DMS53 (cell line): ENCODE measurements around the gene CDK13.
A peak's percentile ranks its signal among the peaks of the same experiment; 100 is the strongest.

Source experiments
- DNase-seq: peaks from one replicate; lab custom pipeline; 2025; lab: John Stamatoyannopoulos, UW

The CDK13 gene

GRCh38 chr7:39948956-39949928, 814 bp upstream of the CDK13 start:
- DNase-seq = peak; percentile 100

DNA sequence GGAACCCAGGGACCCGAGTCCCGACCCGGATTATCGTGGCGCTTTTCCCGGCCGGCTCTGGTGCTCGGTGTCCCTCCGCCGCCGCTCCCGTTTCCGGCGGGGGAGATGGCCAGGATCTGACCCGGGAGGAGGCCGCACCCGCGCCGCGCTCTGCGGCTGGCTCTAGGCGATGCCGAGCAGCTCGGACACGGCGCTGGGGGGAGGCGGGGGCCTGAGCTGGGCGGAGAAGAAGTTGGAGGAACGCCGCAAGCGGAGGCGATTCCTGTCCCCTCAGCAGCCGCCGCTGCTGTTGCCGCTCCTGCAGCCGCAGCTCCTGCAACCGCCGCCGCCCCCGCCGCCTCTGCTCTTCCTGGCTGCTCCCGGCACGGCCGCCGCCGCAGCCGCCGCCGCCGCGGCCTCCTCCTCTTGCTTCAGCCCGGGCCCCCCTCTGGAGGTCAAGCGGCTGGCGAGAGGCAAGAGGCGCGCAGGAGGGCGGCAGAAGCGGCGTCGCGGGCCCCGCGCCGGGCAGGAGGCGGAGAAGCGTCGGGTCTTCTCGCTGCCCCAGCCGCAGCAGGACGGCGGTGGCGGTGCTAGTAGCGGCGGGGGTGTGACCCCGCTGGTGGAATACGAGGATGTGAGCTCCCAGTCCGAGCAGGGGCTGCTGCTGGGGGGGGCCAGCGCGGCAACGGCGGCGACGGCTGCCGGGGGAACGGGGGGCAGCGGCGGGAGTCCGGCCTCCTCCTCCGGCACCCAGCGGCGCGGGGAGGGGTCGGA, 593 bp downstream of the CDK13 start:
- peak; percentile 80 for DNase-seq

- peak; percentile 79 for DNase-seq
Measured at GRCh38 chr7:39951226-39952194, 1.5 kb downstream of the CDK13 start.

DNA sequence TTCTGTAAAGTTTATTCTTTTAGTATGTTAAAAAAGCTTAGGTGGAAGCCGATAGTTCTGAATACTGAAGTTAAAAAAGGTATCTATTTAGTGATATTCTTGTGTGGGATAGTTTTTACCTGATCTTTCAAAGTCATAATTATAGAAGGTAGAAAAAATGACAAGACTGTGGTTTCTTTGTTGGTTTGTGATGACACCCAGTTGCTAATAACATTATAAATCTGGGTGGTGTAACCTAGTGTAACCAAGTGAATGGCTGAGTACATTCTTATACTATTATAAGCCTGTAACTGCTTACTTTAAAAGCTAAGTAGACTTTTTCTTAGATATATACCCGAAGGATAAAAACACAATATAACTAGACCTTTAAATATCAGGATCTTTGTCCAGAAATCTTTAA, 2.3 kb downstream of the CDK13 start:
- DNase-seq = peak; percentile 23

- no peak for DNase-seq
Measured at GRCh38 chr7:39952803-39953202, 2.7 kb downstream of the CDK13 start.

DNA sequence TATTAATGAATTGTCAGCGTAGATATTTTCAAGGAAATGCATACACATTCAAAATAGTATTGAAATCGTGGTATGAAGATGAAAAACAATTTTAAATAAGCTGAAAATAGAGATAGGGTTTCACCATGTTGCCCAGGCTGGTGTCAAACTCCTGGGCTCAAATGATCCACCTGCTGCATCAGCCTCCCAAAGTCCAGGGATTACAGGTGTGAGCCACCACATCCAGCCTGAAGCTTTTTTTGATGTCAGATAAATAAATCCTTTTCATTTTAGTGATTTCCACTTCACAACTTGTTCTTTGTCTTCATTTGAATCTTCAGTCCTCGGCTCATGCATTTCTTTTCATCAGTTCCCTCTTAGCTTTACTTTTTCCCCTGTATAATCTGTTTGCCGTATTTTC, 4.6 kb downstream of the CDK13 start:
- no peak for DNase-seq

DNA sequence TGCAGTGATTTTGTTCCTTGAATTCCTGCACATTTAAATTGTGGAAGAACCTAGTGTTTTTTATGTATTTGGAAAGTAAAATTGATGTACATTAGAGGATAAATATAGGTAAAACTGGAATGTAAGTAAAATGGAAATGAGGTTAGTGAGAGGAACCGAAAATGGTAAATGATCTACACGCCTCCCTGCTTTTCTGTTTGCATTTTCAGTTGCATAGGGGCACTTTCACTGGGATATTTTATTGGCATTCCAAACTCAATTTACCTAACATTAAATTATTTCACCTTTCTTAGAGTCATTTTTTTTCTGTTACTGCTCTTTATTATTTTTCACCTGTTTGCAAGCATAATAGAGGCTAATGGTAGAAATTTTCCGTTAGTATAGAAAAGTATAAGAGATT, 8.0 kb downstream of the CDK13 start:
- DNase-seq = no peak

GRCh38 chr7:39967406-39968161, 17.5 kb downstream of the CDK13 start:
- DNase-seq = no peak

GRCh38 chr7:39969431-39969830, 19.4 kb downstream of the CDK13 start:
- no peak for DNase-seq

GRCh38 chr7:39971924-39972323, 21.9 kb downstream of the CDK13 start:
- DNase-seq = no peak

GRCh38 chr7:39973801-39974200, 23.7 kb downstream of the CDK13 start:
- DNase-seq = no peak

DNA sequence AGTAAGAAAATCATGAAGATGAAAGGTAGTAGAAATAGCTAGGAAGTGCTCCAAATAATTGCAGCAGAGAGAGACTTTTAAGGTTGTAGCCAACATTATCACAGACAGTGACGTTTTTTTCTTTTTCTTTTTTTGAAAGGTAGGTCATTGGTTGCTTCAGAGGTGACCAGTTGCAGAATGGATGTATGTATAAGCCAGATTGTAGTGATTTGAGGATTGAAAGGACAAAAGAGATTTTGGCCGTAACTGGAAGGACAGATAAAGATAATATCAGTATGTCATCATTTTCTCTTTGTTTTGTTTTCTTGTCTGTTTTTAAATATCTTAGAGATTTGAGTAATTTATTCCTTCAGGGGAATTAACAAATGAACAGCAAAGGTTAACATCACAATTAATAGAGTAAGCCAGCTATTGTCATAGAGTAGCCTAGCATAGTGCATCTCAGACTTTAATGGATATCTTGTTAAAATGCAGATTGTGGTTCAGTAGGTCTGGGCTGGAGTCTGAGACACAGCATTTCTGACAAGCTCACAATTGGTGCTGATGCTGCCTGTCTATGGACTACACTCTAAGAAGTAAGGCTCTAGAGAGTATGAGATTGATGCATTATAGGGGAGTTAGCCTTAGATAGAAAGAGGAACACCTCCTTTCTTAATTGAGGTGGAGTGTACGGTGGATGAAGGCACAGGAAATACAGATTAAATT, 28.3 kb downstream of the CDK13 start:
- DNase-seq = no peak

GRCh38 chr7:39979406-39980073, 29.5 kb downstream of the CDK13 start:
- no peak for DNase-seq

DNA sequence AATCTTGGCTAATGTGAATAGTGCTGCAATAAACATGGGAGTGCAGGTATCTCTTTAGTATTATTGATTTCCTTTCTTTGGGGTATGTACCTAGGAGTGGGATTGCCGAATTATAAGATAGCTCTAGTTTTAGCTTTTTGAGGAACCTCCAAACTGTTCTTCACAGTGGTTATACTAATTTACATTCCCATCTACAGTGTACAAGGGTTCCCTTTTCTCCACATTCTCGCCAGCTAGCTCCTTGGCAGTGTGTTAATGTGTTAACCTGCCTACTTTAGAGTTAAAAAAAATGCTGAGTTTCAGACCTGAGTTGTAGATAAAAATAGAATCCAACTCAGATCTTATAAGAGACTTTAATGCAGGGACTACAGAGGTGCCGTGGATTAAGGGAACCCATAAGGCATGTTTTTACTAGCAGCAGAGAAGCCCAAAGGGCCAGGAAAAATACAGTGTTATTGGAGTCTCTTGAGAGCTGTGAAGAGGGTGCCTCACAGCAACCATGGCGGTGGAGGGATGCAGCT, 35.4 kb downstream of the CDK13 start:
- DNase-seq = no peak

DNA sequence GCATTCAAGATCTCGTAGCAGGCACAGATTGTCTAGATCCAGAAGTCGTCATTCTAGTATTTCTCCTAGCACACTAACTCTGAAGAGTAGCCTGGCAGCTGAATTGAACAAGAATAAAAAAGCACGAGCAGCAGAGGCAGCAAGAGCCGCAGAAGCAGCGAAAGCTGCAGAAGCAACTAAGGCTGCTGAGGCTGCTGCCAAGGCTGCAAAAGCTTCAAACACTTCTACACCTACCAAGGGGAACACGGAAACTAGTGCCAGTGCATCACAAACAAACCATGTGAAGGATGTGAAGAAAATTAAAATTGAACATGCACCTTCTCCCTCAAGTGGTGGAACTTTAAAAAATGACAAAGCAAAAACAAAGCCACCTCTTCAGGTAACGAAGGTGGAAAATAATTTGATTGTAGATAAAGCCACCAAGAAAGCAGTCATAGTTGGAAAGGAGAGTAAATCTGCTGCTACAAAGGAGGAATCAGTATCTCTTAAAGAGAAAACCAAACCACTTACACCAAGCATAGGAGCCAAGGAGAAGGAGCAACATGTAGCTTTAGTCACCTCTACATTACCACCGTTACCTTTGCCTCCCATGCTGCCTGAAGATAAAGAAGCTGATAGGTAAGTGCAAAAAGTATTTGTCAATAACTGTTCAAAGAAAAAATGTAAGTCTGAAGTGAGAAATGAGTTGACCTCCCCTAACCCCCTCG, 37.7 kb downstream of the CDK13 start:
- no peak for DNase-seq

DNA sequence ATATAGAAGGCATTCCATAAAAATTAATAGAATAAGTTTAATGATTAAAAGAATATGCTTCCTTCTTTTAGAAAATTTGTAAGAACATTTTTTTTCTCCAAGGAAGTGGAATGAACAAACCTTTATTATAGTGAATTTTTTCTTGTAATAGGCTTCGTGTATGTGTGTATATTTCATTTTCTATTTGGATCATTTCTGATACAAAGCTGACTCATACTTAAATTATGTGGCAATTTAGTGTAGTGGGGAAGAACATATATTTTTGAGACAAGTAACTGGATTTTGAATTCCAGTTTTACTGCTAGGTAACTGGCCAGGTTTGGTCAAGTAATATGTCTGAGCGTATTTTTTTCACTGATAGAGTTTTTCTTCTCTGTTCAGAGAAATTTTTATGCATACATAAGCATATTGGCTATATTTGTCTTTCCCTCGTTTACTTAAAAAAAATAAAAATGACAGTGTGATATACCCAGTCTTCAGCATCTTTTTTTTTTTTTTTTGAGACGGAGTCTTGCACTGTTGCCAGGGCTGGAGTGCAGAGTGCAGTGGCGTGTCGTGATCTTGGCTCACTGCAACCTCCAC, 50.8 kb downstream of the CDK13 start:
- DNase-seq = no peak

DNA sequence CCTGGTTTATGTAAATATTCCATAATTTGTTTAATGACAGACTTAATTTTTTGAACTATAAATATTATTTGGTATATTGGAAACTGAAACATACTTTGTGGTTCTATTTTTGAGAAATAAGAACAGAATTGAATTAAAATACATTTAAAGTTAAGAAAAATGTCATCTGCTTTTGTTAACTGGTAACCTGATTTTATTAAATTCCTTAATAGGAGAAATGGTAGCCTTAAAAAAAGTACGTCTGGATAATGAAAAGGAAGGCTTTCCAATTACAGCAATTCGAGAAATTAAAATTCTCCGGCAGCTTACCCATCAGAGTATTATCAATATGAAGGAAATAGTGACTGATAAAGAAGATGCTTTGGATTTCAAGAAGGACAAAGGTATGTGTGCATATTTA, 51.6 kb downstream of the CDK13 start:
- no peak for DNase-seq

DNA sequence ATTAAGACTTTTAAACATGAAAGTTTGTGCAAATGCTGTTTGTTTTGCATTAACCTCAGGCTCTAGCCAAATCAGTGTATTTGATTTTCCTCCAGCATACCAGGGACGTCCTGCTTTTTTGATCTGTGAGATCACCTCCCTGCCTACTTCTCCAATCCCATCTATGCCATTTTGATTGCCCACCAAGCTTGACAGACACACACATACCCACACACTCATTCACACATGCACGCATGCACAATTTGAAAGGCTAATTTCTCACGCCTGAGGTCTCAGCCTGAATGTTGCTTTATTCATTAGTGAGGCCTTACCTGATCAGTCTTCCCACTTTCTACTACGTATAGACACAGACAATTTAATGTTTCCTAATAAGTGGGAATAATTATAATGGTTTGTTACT, 53.5 kb downstream of the CDK13 start:
- DNase-seq = no peak
